ENCODE data around the gene VIPR1. TPM values are rescaled to one million over a fixed set of nuclear protein-coding genes. Genes with fewer than 3 reads are reported as not detected.
A peak's percentile ranks its signal among the peaks of the same experiment; 100 is the strongest.

VIPR1 gene
- total and polyA plus RNA-seq, 2 donors (not counting 1 experiment from before 2014, with no cell fraction given) = 0.79 to 5.8 TPM

DNA sequence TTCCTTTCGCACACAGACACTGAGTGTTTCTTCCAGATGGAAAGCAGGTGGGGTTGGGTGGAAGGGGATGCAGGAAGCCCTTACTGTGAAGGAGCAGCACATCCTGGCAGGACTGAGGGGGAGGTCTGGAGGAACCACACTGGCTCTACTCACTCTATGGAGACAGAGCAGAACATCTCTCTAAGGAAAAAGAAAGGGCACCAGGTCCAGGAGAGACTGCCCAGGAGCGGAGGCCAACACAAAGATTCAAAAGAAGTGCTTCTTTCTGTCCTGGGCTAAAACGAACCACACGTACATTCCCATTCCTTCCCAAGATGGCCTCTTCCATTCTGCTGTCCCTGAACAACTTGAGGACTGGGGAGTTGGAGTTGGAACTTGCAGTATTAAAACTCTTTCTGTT is 13.8 kb upstream of the VIPR1 start:
- Mint-ChIP-seq H3K9me3 (ENCODE audit: insufficient read depth) (no peaks in the 10 kb centered on the region), H3K27me3 (no peaks in the 10 kb centered on the region), H3K27ac (peak overlapping the region; percentile 47), H3K4me1 (peaks cover 49% of the 10 kb centered on the region), H3K4me3 (no peak overlapping the region)
- H2AFZ ChIP-seq (ENCODE audit: insufficient read depth, low read depth, low read length, poor library complexity, severe bottlenecking) = no peak overlapping the region
- no peaks in the 10 kb centered on the region for H3K36me3 ChIP-seq (replicated peaks in 1 of 2; ENCODE audit: control extremely low read depth in 1 of 2, control insufficient read depth in 1 of 2, extremely low read depth in 1 of 2, insufficient read depth in 2 of 2, low read length in 1 of 2)
- H4K20me1 ChIP-seq (ENCODE audit: control insufficient read depth, insufficient read depth, low read length, poor library complexity, severe bottlenecking) = no peaks in the 10 kb centered on the region
- no peaks in the 10 kb centered on the region for H3K9me3 ChIP-seq (ENCODE audit: control extremely low read depth in 1 of 3, control insufficient read depth in 2 of 3, insufficient read depth in 1 of 3, low read length in 2 of 3)
- 83% methylated on average over 2 of the region's 4 CpGs for WGBS (ENCODE audit: insufficient coverage)
- H3K4me2 ChIP-seq (replicated peaks; ENCODE audit: low read depth, low read length, poor library complexity, severe bottlenecking) = no peak overlapping the region
- H3K4me3 ChIP-seq (ENCODE audit: control extremely low read depth in 1 of 5, extremely low read depth in 1 of 5, insufficient read depth in 1 of 5, low read depth in 2 of 5, low read length in 4 of 5) = no peak overlapping the region
- ATAC-seq (ENCODE audit: low read depth) = no peak
- no peak for DNase-seq
- ChIA-PET POLR2A (no interaction called here), CTCF (interaction anchor here (3.4 kb wide), 1 partner anchor 13 kb away, joined by 24 read pairs; the partner anchor contains the start of gene VIPR1)
- TF ChIP-seq, protein P1, sequence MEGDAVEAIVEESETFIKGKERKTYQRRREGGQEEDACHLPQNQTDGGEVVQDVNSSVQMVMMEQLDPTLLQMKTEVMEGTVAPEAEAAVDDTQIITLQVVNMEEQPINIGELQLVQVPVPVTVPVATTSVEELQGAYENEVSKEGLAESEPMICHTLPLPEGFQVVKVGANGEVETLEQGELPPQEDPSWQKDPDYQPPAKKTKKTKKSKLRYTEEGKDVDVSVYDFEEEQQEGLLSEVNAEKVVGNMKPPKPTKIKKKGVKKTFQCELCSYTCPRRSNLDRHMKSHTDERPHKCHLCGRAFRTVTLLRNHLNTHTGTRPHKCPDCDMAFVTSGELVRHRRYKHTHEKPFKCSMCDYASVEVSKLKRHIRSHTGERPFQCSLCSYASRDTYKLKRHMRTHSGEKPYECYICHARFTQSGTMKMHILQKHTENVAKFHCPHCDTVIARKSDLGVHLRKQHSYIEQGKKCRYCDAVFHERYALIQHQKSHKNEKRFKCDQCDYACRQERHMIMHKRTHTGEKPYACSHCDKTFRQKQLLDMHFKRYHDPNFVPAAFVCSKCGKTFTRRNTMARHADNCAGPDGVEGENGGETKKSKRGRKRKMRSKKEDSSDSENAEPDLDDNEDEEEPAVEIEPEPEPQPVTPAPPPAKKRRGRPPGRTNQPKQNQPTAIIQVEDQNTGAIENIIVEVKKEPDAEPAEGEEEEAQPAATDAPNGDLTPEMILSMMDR (IDR thresholded peaks at IDR 0.05) = no peak
- no peak for TF ChIP-seq EZH2 (IDR thresholded peaks at IDR 0.05; ENCODE audit: borderline replicate concordance, insufficient read depth, low read depth, low read length, poor library complexity, severe bottlenecking)
- intact Hi-C loops (cut with micrococcal nuclease) = no loop called here
- no peaks in the 10 kb centered on the region for H3K79me2 ChIP-seq (ENCODE audit: control insufficient read depth, insufficient read depth, low read length)
- H3K27me3 ChIP-seq (replicated peaks in 1 of 4; ENCODE audit: control extremely low read depth in 1 of 4, control insufficient read depth in 3 of 4, insufficient read depth in 4 of 4, low read length in 3 of 4) = no peaks in the 10 kb centered on the region
- H3K4me1 ChIP-seq (ENCODE audit: control insufficient read depth in 2 of 2, insufficient read depth in 2 of 2, low read length in 2 of 2) = peaks cover 36 to 49% of the 10 kb centered on the region in 2 donors
- H3K9ac ChIP-seq (ENCODE audit: low read length) = no peak overlapping the region
- no peak overlapping the region for H3K27ac ChIP-seq (ENCODE audit: low read length in 2 of 2)

- Mint-ChIP-seq H3K9me3 (ENCODE audit: insufficient read depth) (no peaks in the 10 kb centered on the region), H3K27me3 (no peaks in the 10 kb centered on the region), H3K27ac (peak overlapping the region; percentile 94), H3K4me1 (peaks cover 52% of the 10 kb centered on the region), H3K4me3 (peak overlapping the region; percentile 18)
- no peaks in the 10 kb centered on the region for H3K27me3 ChIP-seq (replicated peaks in 1 of 4; ENCODE audit: control extremely low read depth in 1 of 4, control insufficient read depth in 3 of 4, insufficient read depth in 4 of 4, low read length in 3 of 4)
- over 99% methylated on average over 9 of the region's 10 CpGs for WGBS (ENCODE audit: insufficient coverage)
- H3K9me3 ChIP-seq (ENCODE audit: control extremely low read depth in 1 of 3, control insufficient read depth in 2 of 3, insufficient read depth in 1 of 3, low read length in 2 of 3) = no peaks in the 10 kb centered on the region
- POLR2A ChIA-PET = interaction anchor here (1.7 kb wide), 1 partner anchor 13 kb away, joined by 8 read pairs; the partner anchor contains the start of gene VIPR1
- H2AFZ ChIP-seq (ENCODE audit: insufficient read depth, low read depth, low read length, poor library complexity, severe bottlenecking) = peak overlapping the region; percentile 38
- peak overlapping the region; percentile 58 for H3K4me2 ChIP-seq (replicated peaks; ENCODE audit: low read depth, low read length, poor library complexity, severe bottlenecking)
- peak overlapping the region; percentile 42 to 49 for H3K27ac ChIP-seq (ENCODE audit: low read length in 2 of 2)
- intact Hi-C loops (cut with micrococcal nuclease) = no loop called here
- no peak for DNase-seq
- CTCF ChIA-PET = interaction anchor here (1.1 to 3.4 kb wide), 3 partner anchors 12 to 58 kb away, joined by 4 to 24 read pairs (median 5); partner anchors contain the start of gene VIPR1
- no peaks in the 10 kb centered on the region for H4K20me1 ChIP-seq (ENCODE audit: control insufficient read depth, insufficient read depth, low read length, poor library complexity, severe bottlenecking)
- no peak overlapping the region for H3K9ac ChIP-seq (ENCODE audit: low read length)
- peaks cover 36 to 49% of the 10 kb centered on the region in 2 donors for H3K4me1 ChIP-seq (ENCODE audit: control insufficient read depth in 2 of 2, insufficient read depth in 2 of 2, low read length in 2 of 2)
- ATAC-seq (ENCODE audit: low read depth) = no peak
- no peak overlapping the region for H3K4me3 ChIP-seq (ENCODE audit: control extremely low read depth in 1 of 5, extremely low read depth in 1 of 5, insufficient read depth in 1 of 5, low read depth in 2 of 5, low read length in 4 of 5)
- H3K79me2 ChIP-seq (ENCODE audit: control insufficient read depth, insufficient read depth, low read length) = no peaks in the 10 kb centered on the region
- no peaks in the 10 kb centered on the region for H3K36me3 ChIP-seq (replicated peaks in 1 of 2; ENCODE audit: control extremely low read depth in 1 of 2, control insufficient read depth in 1 of 2, extremely low read depth in 1 of 2, insufficient read depth in 2 of 2, low read length in 1 of 2)
- TF ChIP-seq, protein P1 (IDR thresholded peaks at IDR 0.05) = no peak
- TF ChIP-seq EZH2 (IDR thresholded peaks at IDR 0.05; ENCODE audit: borderline replicate concordance, insufficient read depth, low read depth, low read length, poor library complexity, severe bottlenecking) = no peak
These were observed 13.1 kb upstream of the VIPR1 start for GRCh38 chr3:42489116-42489936.
